GM23338 (cell line): ENCODE results near the gene DDX50. TPM values are rescaled to one million over a fixed set of nuclear protein-coding genes. Genes with fewer than 3 reads are reported as not detected.

Source experiments
- CREB1 ChIP-seq: fragments of 250-450 bp; sonication (Bioruptor Pico); IDR thresholded peaks from 2 replicates; pipeline ENCODE4 v1.5.0; 2020; ENCODE audit warnings: low read depth, mild to moderate bottlenecking, moderate library complexity
- CTCF ChIP-seq, 2 experiments: fragments of 200-600 bp in 1 of 2; sonication (generic) in 1 of 2; conservative IDR thresholded peaks; 2 replicates each; pipeline versions ENCODE4 v1.5.1 to v1.6.1; 2016 to 2017; ENCODE audit warnings: antibody characterized with exemption in 2 of 2, low read depth in 2 of 2, mild to moderate bottlenecking in 2 of 2, moderate library complexity in 1 of 2
- JUNB ChIP-seq: IDR thresholded peaks from one replicate; pipeline ENCODE4 v1.6.1; 2016; ENCODE audit warnings: antibody characterized with exemption; ENCODE audit not compliant: unreplicated experiment
- NANOG ChIP-seq: IDR thresholded peaks from 2 replicates; pipeline ENCODE4 v1.6.1; 2016; ENCODE audit warnings: antibody characterized with exemption, borderline replicate concordance
- ZNF331 ChIP-seq: fragments of 250-450 bp; sonication (Bioruptor Pico); IDR thresholded peaks from 2 replicates; pipeline ENCODE4 v1.5.0; 2020; ENCODE audit warnings: low read depth, mild to moderate bottlenecking, moderate library complexity
- ZNF462 ChIP-seq: fragments of 250-450 bp; sonication (Bioruptor Pico); IDR thresholded peaks from 2 replicates; pipeline ENCODE4 v1.5.0; 2020; ENCODE audit warnings: mild to moderate bottlenecking, moderate library complexity
- polyA plus RNA-seq: library from polyadenylated mRNA; unstranded; fragments of >200 nt; fragmentation: Nextera tagmentation; extraction: Ambion mirVana; gene quantifications from 2 replicates; pipeline ENCODE4 v1.2.1, GENCODE V29; 2016
- total RNA-seq: library from RNA; depleted of rRNA; stranded (reverse); fragments of >200 nt; shearing (Covaris generic); gene quantifications from 2 replicates; pipeline ENCODE4 v1.2.3, GENCODE V29; 2014
- TF ChIP-seq, protein P1 (sequence below): IDR thresholded peaks from 2 replicates; pipeline ENCODE4 v1.6.1; 2016; ENCODE audit warnings: antibody characterized with exemption

DDX50 gene
- total and polyA plus RNA-seq, 2 experiments from 2014 or later = 37.2 TPM

- TF ChIP-seq ZNF462 (no peak), JUNB (no peak), CTCF (conservative IDR thresholded peaks at IDR 0.05; ENCODE audit: low read depth in 2 of 2) (no peak), ZNF331 (no peak), NANOG (no peak), CREB1 (CRISPR knock-in tag) (no peak)
- TF ChIP-seq, protein P1, sequence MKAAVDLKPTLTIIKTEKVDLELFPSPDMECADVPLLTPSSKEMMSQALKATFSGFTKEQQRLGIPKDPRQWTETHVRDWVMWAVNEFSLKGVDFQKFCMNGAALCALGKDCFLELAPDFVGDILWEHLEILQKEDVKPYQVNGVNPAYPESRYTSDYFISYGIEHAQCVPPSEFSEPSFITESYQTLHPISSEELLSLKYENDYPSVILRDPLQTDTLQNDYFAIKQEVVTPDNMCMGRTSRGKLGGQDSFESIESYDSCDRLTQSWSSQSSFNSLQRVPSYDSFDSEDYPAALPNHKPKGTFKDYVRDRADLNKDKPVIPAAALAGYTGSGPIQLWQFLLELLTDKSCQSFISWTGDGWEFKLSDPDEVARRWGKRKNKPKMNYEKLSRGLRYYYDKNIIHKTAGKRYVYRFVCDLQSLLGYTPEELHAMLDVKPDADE = no peak
Observed at GRCh38 chr10:68955355-68955831, 54.3 kb downstream of the DDX50 start (continued).
